ENCODE results near the gene ARSK.

GRCh38 chr5:95531491-95531890 is 23.4 kb upstream of the ARSK start:
- no peak for TF ChIP-seq POLR2A (IDR thresholded peaks at IDR 0.05)
- TF ChIP-seq CTCF (IDR thresholded peaks at IDR 0.05) = no peak
